ENCODE measurements around the gene ZC3H10. TPM values are rescaled to one million over a fixed set of nuclear protein-coding genes. Genes with fewer than 3 reads are reported as not detected.
A peak's percentile ranks its signal among the peaks of the same experiment; 100 is the strongest.

ZC3H10 gene
- total and polyA plus RNA-seq, 2 of the 13 experiments (the other 11 are each of a cell fraction or from before 2014, with no cell fraction given) = 0.70 to 2.3 TPM

DNA sequence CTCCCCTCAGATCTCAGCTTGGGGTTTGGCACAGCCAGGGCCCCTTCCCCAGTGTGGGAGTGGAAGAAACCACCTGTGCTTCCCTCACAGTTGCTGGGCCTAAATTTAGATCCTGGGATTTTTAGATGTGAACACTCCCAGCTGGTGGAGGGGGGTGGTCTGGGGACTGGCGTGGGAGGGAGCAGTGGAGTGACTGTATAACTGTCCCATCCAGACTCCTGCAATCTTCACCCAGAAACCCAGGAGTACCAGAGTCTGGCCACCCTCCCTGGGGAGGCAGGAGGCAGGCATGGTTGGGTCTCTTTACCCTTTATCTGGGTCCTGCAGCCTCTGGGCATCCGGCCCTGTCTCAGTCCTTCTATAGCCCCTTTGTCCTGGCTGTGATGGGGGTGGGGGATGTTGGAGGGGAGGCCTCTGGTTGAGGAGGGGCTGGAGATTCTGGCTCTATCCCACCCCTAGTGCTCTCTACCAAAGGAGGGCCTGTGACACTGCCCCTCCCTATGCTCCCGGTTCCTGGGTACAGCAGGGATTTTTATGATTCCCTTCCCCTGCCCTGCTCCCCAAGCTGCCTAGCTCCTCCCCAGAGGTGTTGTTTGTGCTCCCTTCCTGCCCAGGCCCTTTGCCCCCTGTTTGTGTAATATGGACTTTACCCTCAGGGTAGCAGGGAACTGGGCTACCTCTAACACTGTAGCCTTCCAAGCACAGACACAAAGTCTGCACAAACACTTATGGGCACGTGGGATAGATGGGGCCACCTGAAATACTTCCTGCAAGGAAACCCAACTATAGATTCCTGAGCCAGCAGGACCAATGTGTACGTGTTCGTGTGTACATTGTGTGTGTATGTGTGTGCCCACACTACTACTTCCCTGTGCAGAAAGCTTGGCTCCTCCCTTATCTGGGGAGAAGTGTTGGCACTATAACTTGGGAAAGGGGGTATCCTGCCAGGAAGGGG lies 36.4 kb upstream of the ZC3H10 start (continued):
- TF ChIP-seq, protein P1, sequence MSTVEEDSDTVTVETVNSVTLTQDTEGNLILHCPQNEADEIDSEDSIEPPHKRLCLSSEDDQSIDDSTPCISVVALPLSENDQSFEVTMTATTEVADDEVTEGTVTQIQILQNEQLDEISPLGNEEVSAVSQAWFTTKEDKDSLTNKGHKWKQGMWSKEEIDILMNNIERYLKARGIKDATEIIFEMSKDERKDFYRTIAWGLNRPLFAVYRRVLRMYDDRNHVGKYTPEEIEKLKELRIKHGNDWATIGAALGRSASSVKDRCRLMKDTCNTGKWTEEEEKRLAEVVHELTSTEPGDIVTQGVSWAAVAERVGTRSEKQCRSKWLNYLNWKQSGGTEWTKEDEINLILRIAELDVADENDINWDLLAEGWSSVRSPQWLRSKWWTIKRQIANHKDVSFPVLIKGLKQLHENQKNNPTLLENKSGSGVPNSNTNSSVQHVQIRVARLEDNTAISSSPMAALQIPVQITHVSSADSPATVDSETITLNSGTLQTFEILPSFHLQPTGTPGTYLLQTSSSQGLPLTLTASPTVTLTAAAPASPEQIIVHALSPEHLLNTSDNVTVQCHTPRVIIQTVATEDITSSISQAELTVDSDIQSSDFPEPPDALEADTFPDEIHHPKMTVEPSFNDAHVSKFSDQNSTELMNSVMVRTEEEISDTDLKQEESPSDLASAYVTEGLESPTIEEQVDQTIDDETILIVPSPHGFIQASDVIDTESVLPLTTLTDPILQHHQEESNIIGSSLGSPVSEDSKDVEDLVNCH (CRISPR knock-in tag; IDR thresholded peaks at IDR 0.05) = no peak
- TF ChIP-seq ZFP90 (CRISPR knock-in tag; IDR thresholded peaks at IDR 0.05; ENCODE audit: borderline replicate concordance) (peak; percentile 68), POLR2AphosphoS2 (IDR thresholded peaks at IDR 0.05; ENCODE audit: low read depth, low read length) (no peak), SATB2 (CRISPR knock-in tag; IDR thresholded peaks at IDR 0.05) (no peak), CCDC6 (CRISPR knock-in tag; IDR thresholded peaks at IDR 0.05) (peak; percentile 92), ZNF768 (CRISPR knock-in tag; IDR thresholded peaks at IDR 0.05) (no peak), MBNL3 (CRISPR knock-in tag; conservative IDR thresholded peaks at IDR 0.05) (no peak), ZNF747 (CRISPR knock-in tag; IDR thresholded peaks at IDR 0.05; ENCODE audit: borderline replicate concordance) (peak; percentile 98), ZFP62 (CRISPR knock-in tag; IDR thresholded peaks at IDR 0.05) (no peak), ZNF75D (CRISPR knock-in tag; IDR thresholded peaks at IDR 0.05; ENCODE audit: borderline replicate concordance) (no peak), TSC22D2 (CRISPR knock-in tag; IDR thresholded peaks at IDR 0.05; ENCODE audit: borderline replicate concordance) (peak; percentile 87; the same call in 1 of the 2 replicates), SIN3A (IDR thresholded peaks at IDR 0.05; ENCODE audit: borderline replicate concordance, low read depth, low read length) (peak; percentile 55; the same call in 1 of the 2 replicates), REL (CRISPR knock-in tag; conservative IDR thresholded peaks at IDR 0.05) (peak; percentile 95), MYC (CRISPR knock-in tag; IDR thresholded peaks at IDR 0.05; ENCODE audit: borderline replicate concordance) (peak; percentile 89), GTF3A (CRISPR knock-in tag; conservative IDR thresholded peaks at IDR 0.05) (peak; percentile 94), ZNF382 (CRISPR knock-in tag; IDR thresholded peaks at IDR 0.05; ENCODE audit: borderline replicate concordance) (no peak), PRPF4 (IDR thresholded peaks at IDR 0.05; ENCODE audit: low read depth, low read length, poor library complexity, severe bottlenecking) (no peak), POLR2AphosphoS5 (IDR thresholded peaks at IDR 0.05; ENCODE audit: low read depth, low read length) (peak; percentile 72), CC2D1A (CRISPR knock-in tag; IDR thresholded peaks at IDR 0.05) (no peak)
- TF ChIP-seq, protein P2, sequence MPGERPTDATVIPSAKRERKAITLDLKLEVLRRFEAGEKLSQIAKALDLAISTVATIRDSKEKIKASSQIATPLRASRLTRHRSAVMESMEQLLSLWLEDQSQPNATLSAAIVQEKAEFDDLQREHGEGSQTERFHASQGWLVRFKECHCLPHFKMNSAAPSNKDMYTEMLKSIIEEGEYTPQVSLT (CRISPR knock-in tag; IDR thresholded peaks at IDR 0.05; ENCODE audit: borderline replicate concordance, low read depth) = peak; percentile 56; the same call in 1 of the 2 replicates
- TF ChIP-seq, protein P3, sequence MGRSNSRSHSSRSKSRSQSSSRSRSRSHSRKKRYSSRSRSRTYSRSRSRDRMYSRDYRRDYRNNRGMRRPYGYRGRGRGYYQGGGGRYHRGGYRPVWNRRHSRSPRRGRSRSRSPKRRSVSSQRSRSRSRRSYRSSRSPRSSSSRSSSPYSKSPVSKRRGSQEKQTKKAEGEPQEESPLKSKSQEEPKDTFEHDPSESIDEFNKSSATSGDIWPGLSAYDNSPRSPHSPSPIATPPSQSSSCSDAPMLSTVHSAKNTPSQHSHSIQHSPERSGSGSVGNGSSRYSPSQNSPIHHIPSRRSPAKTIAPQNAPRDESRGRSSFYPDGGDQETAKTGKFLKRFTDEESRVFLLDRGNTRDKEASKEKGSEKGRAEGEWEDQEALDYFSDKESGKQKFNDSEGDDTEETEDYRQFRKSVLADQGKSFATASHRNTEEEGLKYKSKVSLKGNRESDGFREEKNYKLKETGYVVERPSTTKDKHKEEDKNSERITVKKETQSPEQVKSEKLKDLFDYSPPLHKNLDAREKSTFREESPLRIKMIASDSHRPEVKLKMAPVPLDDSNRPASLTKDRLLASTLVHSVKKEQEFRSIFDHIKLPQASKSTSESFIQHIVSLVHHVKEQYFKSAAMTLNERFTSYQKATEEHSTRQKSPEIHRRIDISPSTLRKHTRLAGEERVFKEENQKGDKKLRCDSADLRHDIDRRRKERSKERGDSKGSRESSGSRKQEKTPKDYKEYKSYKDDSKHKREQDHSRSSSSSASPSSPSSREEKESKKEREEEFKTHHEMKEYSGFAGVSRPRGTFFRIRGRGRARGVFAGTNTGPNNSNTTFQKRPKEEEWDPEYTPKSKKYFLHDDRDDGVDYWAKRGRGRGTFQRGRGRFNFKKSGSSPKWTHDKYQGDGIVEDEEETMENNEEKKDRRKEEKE (IDR thresholded peaks at IDR 0.05) = no peak
- TF ChIP-seq, protein P4, sequence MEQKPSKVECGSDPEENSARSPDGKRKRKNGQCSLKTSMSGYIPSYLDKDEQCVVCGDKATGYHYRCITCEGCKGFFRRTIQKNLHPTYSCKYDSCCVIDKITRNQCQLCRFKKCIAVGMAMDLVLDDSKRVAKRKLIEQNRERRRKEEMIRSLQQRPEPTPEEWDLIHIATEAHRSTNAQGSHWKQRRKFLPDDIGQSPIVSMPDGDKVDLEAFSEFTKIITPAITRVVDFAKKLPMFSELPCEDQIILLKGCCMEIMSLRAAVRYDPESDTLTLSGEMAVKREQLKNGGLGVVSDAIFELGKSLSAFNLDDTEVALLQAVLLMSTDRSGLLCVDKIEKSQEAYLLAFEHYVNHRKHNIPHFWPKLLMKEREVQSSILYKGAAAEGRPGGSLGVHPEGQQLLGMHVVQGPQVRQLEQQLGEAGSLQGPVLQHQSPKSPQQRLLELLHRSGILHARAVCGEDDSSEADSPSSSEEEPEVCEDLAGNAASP (CRISPR knock-in tag; IDR thresholded peaks at IDR 0.05; ENCODE audit: borderline replicate concordance) = peak; percentile 95

All from HepG2 (cell line).